Transverse colon (tissue), 4 donors: ENCODE measurements around the gene HMGCL.

Experiments used
- CTCF ChIP-seq, 5 experiments: fragments of 200-600 bp in 3 of 5; fragments of 450-650 bp in 2 of 5; sonication (generic) in 3 of 5; IDR thresholded peaks; 1 replicate in 2 of 5; 2 replicates in 3 of 5; pipeline ENCODE4 v1.5.1; 2016 to 2017; ENCODE audit warnings: antibody characterized with exemption in 5 of 5, inconsistent platforms in 3 of 5, mild to moderate bottlenecking in 2 of 5, moderate library complexity in 1 of 5
- EP300 ChIP-seq: sonication (generic); formaldehyde crosslinking; IDR thresholded peaks from one replicate; pipeline ENCODE4 v1.6.1; 2017; ENCODE audit warnings: antibody characterized with exemption, low read depth
- POLR2A ChIP-seq: fragments of 450-650 bp; IDR thresholded peaks from one replicate; pipeline ENCODE4 v1.6.1; 2016; ENCODE audit warnings: antibody characterized with exemption, mild to moderate bottlenecking, moderate library complexity
- POLR2AphosphoS5 ChIP-seq, 3 donors: sonication (generic); formaldehyde crosslinking; IDR thresholded peaks; one replicate each; pipeline ENCODE4 v1.6.1; 2016; ENCODE audit warnings: antibody characterized with exemption in 3 of 3

GRCh38 chr1:23799255-23799569 is 26.0 kb downstream of the HMGCL start:
- TF ChIP-seq POLR2AphosphoS5 (IDR thresholded peaks at IDR 0.05): no peak
- no peak for TF ChIP-seq POLR2A
- no peak for TF ChIP-seq CTCF (IDR thresholded peaks at IDR 0.05)
- no peak for TF ChIP-seq EP300
